OCI-LY3 (cell line): Measurements from ENCODE around the gene CACNG7.

Experiments used
- H2AFZ ChIP-seq: fragments of 200-600, 300-600 bp; shearing (Covaris generic); 2 replicates; pipeline ENCODE4 v1.6.0; 2014; ENCODE audit warnings: antibody characterized with exemption, low read depth, low read length
- H3K27ac ChIP-seq: fragments of 200-600, 300-600 bp; sonication (generic); 2 replicates; pipeline ENCODE4 v1.5.1; 2014; ENCODE audit warnings: mild to moderate bottlenecking, low read length, moderate library complexity, mixed read lengths
- H3K27me3 ChIP-seq: fragments of 200-600, 300-600 bp; sonication (generic); 2 replicates; pipeline ENCODE4 v1.6.1; 2014; ENCODE audit warnings: low read depth, low read length, mixed read lengths
- H3K36me3 ChIP-seq: fragments of 200-600, 300-600 bp; sonication (generic); replicated peaks from 2 replicates; pipeline ENCODE3; 2014; ENCODE audit warnings: low read depth, low read length, mixed read lengths
- H3K4me1 ChIP-seq: fragments of 300-600, 200-600 bp; sonication (generic); 2 replicates; pipeline ENCODE4 v1.6.1; 2014; ENCODE audit warnings: low read length, mixed read lengths
- H3K4me2 ChIP-seq: fragments of 200-600, 300-600 bp; sonication (generic); 2 replicates; pipeline ENCODE4 v1.6.1; 2014; ENCODE audit warnings: low read length, mixed read lengths
- H3K4me3 ChIP-seq: fragments of 300-600, 200-600 bp; sonication (generic); 2 replicates; pipeline ENCODE4 v1.5.1; 2014; ENCODE audit warnings: antibody characterized with exemption, mild to moderate bottlenecking, low read length, moderate library complexity
- H3K79me2 ChIP-seq: fragments of 300-600, 200-600 bp; shearing (Covaris generic); 2 replicates; pipeline ENCODE4 v1.6.1; 2014; ENCODE audit warnings: mild to moderate bottlenecking, low read length, mixed read lengths
- H3K9ac ChIP-seq: fragments of 300-600, 200-600 bp; shearing (Covaris generic); 2 replicates; pipeline ENCODE4 v1.6.0; 2014; ENCODE audit warnings: mild to moderate bottlenecking, low read length, moderate library complexity
- H3K9me3 ChIP-seq: fragments of 200-600, 300-600 bp; shearing (Covaris generic); 2 replicates; pipeline ENCODE4 v1.6.1; 2014; ENCODE audit warnings: low read length, mixed read lengths; ENCODE audit not compliant: insufficient read depth
- H4K20me1 ChIP-seq: fragments of 200-600, 300-600 bp; sonication (generic); 2 replicates; pipeline ENCODE4 v1.6.1; 2016; ENCODE audit warnings: low read length, mixed read lengths; ENCODE audit not compliant: insufficient read depth
- EZH2phosphoT487 ChIP-seq: fragments of 200-600 bp; shearing (Covaris generic); IDR thresholded peaks from 2 replicates; pipeline ENCODE4 v1.6.1; 2018; ENCODE audit warnings: antibody characterized with exemption, mixed run types, low read depth
- TF ChIP-seq, protein P1 (sequence below): fragments of 200-600, 300-600 bp; sonication (generic); IDR thresholded peaks from 2 replicates; pipeline ENCODE4 v1.5.1; 2014; ENCODE audit warnings: antibody characterized with exemption, low read length, low read depth

CACNG7 gene

DNA sequence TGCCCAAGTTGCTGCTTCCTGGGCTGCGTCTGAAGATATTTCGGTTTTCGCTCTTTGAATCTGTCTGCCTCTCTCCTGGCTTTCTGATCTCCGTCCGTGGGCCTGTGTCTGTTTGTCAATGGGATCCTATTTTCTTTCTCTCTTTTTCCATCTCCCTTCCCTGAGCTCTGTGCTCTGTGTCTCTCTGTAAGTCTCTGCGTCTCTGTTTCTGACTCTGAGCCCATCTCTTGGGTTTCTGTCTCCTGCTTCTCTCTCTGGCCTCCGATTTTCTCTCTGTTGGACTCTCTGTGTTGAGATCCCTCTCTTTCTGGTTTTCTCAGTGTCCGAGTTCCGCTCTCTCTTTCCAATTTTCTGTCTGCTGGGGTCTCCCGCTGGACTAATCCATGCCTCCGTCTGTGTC is 25.3 kb upstream of the CACNG7 start:
- no peaks in the 10 kb centered on the region for H3K36me3 ChIP-seq
- no peaks in the 10 kb centered on the region for H3K27me3 ChIP-seq
- no peak overlapping the region for H3K27ac ChIP-seq
- H3K79me2 ChIP-seq = no peaks in the 10 kb centered on the region
- TF ChIP-seq, protein P1, sequence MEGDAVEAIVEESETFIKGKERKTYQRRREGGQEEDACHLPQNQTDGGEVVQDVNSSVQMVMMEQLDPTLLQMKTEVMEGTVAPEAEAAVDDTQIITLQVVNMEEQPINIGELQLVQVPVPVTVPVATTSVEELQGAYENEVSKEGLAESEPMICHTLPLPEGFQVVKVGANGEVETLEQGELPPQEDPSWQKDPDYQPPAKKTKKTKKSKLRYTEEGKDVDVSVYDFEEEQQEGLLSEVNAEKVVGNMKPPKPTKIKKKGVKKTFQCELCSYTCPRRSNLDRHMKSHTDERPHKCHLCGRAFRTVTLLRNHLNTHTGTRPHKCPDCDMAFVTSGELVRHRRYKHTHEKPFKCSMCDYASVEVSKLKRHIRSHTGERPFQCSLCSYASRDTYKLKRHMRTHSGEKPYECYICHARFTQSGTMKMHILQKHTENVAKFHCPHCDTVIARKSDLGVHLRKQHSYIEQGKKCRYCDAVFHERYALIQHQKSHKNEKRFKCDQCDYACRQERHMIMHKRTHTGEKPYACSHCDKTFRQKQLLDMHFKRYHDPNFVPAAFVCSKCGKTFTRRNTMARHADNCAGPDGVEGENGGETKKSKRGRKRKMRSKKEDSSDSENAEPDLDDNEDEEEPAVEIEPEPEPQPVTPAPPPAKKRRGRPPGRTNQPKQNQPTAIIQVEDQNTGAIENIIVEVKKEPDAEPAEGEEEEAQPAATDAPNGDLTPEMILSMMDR = no peak
- no peak for TF ChIP-seq EZH2phosphoT487
- H4K20me1 ChIP-seq = no peaks in the 10 kb centered on the region
- no peak overlapping the region for H3K4me3 ChIP-seq
- H2AFZ ChIP-seq = no peak overlapping the region
- H3K9me3 ChIP-seq = no peaks in the 10 kb centered on the region
- H3K4me1 ChIP-seq = no peaks in the 10 kb centered on the region
- H3K4me2 ChIP-seq = no peak overlapping the region
- no peak overlapping the region for H3K9ac ChIP-seq

DNA sequence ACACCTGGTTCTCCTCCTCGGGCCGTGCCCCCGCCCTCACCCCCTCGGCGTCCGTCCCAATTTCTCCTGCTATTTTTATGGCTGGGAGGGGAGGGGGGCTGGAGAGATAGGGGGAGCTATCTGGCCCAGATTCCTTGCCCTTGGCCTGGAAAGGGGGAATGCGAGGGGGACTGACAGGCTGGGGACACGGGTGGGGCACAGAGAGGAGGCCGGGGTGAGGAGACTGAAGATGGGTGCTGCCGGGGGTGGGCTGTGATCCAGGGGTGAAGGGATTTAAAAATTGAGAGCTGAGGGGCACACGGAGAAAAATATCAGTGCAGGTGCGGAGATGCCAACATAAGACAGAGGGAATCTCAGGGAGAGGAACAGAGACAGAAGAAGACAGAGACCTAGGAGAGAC is 24.8 kb upstream of the CACNG7 start:
- no peak overlapping the region for H3K4me3 ChIP-seq
- TF ChIP-seq, protein P1 = no peak
- TF ChIP-seq EZH2phosphoT487 = no peak
- no peak overlapping the region for H3K9ac ChIP-seq
- H3K27me3 ChIP-seq = no peaks in the 10 kb centered on the region
- H4K20me1 ChIP-seq = no peaks in the 10 kb centered on the region
- H3K36me3 ChIP-seq = no peaks in the 10 kb centered on the region
- no peak overlapping the region for H2AFZ ChIP-seq
- no peaks in the 10 kb centered on the region for H3K79me2 ChIP-seq
- no peak overlapping the region for H3K27ac ChIP-seq
- no peaks in the 10 kb centered on the region for H3K9me3 ChIP-seq
- H3K4me1 ChIP-seq = no peaks in the 10 kb centered on the region
- no peak overlapping the region for H3K4me2 ChIP-seq

DNA sequence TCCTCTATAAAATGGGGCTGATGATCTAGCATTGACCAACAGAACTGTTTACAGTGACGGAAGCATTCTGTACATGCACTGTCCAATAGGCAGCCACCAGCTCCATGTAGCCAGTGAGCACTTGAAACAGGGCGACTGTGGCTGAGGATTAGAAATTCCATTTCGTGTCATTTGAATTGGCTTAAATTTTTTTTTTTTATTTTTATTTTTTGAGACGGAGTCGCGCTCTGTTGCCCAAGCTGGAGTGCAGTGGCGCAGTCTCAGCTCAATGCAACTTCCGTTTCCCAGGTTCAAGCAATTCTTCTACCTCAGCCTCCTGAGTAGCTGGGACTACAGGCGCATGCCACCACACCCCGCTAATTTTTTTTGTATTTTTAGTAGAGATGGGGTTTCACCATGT is 24.0 kb upstream of the CACNG7 start:
- no peaks in the 10 kb centered on the region for H3K4me1 ChIP-seq
- H3K4me2 ChIP-seq = no peak overlapping the region

DNA sequence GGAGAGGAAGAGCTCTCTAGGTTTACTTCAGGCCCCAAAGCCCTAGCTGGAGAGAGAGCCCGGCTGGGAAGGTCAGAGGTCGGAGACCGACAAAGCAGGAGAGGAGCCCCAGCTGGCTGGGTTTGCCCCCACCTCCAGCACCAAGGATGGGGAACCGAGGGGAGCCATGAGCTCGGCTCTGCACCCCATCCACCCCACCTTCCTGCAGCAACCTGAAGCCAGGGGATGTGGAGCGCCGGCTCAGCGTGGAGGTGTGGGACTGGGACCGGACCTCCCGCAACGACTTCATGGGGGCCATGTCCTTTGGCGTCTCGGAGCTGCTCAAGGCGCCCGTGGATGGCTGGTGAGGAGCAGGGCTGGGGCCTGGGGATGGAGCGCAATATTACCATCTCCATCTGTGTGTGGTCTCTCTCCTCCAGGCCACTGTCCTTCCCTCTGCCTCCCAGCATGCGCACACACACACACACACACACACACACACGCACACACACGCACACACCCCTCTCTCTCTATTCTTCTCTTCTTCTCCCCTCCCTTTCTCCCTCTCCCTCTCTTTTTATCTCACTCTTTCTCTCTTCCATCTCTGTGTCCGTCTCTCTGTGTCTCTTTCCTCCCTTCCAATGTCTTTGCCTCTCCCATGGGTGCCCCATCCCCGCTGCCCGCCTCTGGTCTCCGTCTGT is 16.6 kb upstream of the CACNG7 start:
- Histone ChIP-seq H3K4me3 (no peak overlapping the region), H4K20me1 (no peaks in the 10 kb centered on the region), H3K79me2 (no peaks in the 10 kb centered on the region), H2AFZ (no peak overlapping the region), H3K4me1 (no peaks in the 10 kb centered on the region), H3K9ac (no peak overlapping the region), H3K4me2 (no peak overlapping the region), H3K27me3 (no peaks in the 10 kb centered on the region), H3K9me3 (no peaks in the 10 kb centered on the region), H3K27ac (no peak overlapping the region), H3K36me3 (no peaks in the 10 kb centered on the region)
- TF ChIP-seq, protein P1 = no peak
- no peak for TF ChIP-seq EZH2phosphoT487

More for the DNA sequence above, 24.0 kb upstream of the CACNG7 start:
- Histone ChIP-seq H3K9me3 (no peaks in the 10 kb centered on the region), H3K4me3 (no peak overlapping the region), H3K9ac (no peak overlapping the region), H4K20me1 (no peaks in the 10 kb centered on the region), H3K27me3 (no peaks in the 10 kb centered on the region), H3K36me3 (no peaks in the 10 kb centered on the region), H3K79me2 (no peaks in the 10 kb centered on the region), H2AFZ (no peak overlapping the region), H3K27ac (no peak overlapping the region)
- TF ChIP-seq EZH2phosphoT487 = no peak
- TF ChIP-seq, protein P1 = no peak
